Breast epithelium (tissue), 4 donors: ENCODE data around the gene PRKCSH. TPM values are rescaled to one million over a fixed set of nuclear protein-coding genes. Genes with fewer than 3 reads are reported as not detected.
"Not testable (repeated sequence)": the region's sequence is repeated elsewhere in the genome, so short reads cannot be mapped to it uniquely, and the experiment has no call there.

Experiments used
- DNase-seq, 2 donors: peaks; one replicate each; pipeline ENCODE4 v3.0.0-alpha.2; 2019; ENCODE audit warnings: low spot score in 2 of 2
- H3K27ac ChIP-seq, 2 donors: fragments of 200-600 bp; sonication (generic) in 1 of 2; one replicate each; pipeline ENCODE4 v1.5.1; 2016 to 2019; ENCODE audit warnings: mild to moderate bottlenecking in 1 of 2
- H3K27me3 ChIP-seq, 2 donors: fragments of 200-600 bp; sonication (generic) in 1 of 2; one replicate each; pipeline versions ENCODE4 v1.5.1 to v1.6.0; 2017 to 2019; ENCODE audit warnings: control low read depth in 1 of 2, mild to moderate bottlenecking in 1 of 2
- H3K36me3 ChIP-seq: fragments of 200-600 bp; one replicate; pipeline ENCODE4 v1.5.1; 2019
- H3K4me1 ChIP-seq, 2 donors: fragments of 200-600 bp; sonication (generic); one replicate each; pipeline ENCODE4 v1.5.1; 2016 to 2019; ENCODE audit warnings: control low read depth in 1 of 2
- H3K4me3 ChIP-seq, 3 donors: fragments of 200-600 bp; sonication (generic); 1 replicate in 2 of 3; 2 replicates in 1 of 3; pipeline ENCODE4 v1.5.1; 2016 to 2019; ENCODE audit warnings: mild to moderate bottlenecking in 3 of 3, moderate library complexity in 2 of 3
- H3K9me3 ChIP-seq, 2 donors: fragments of 200-600 bp; sonication (generic) in 1 of 2; one replicate each; pipeline ENCODE4 v1.5.1; 2016 to 2019; ENCODE audit warnings: control low read depth in 1 of 2
- CTCF ChIP-seq, 3 donors: fragments of 450-650 bp; IDR thresholded peaks; one replicate each; pipeline ENCODE4 v1.5.1; 2016 to 2017; ENCODE audit warnings: antibody characterized with exemption in 3 of 3, mild to moderate bottlenecking in 3 of 3, moderate library complexity in 3 of 3
- POLR2A ChIP-seq: fragments of 450-650 bp; IDR thresholded peaks from one replicate; pipeline ENCODE4 v1.6.1; 2016; ENCODE audit warnings: antibody characterized with exemption, mild to moderate bottlenecking, moderate library complexity
- POLR2AphosphoS5 ChIP-seq, 3 donors: sonication (generic); formaldehyde crosslinking; IDR thresholded peaks; one replicate each; pipeline ENCODE4 v1.6.1; 2017; ENCODE audit warnings: antibody characterized with exemption in 3 of 3
- intact Hi-C: fragments of 100-400 bp; cut with DNase I; formaldehyde crosslinking; loops from one replicate; pipeline ENCODE4 v1.15.1; 2023; ENCODE audit warnings: low total_unique reads
- total RNA-seq, 3 donors: library from RNA; depleted of rRNA; stranded (reverse); fragments of >200 nt; gene quantifications; one replicate each; pipeline ENCODE4 v1.1.0, GENCODE V29; 2016

Gene PRKCSH
- total RNA-seq, 3 donors from 2014 or later, result 69.5 to 95.9 (median 92.1) TPM

DNA sequence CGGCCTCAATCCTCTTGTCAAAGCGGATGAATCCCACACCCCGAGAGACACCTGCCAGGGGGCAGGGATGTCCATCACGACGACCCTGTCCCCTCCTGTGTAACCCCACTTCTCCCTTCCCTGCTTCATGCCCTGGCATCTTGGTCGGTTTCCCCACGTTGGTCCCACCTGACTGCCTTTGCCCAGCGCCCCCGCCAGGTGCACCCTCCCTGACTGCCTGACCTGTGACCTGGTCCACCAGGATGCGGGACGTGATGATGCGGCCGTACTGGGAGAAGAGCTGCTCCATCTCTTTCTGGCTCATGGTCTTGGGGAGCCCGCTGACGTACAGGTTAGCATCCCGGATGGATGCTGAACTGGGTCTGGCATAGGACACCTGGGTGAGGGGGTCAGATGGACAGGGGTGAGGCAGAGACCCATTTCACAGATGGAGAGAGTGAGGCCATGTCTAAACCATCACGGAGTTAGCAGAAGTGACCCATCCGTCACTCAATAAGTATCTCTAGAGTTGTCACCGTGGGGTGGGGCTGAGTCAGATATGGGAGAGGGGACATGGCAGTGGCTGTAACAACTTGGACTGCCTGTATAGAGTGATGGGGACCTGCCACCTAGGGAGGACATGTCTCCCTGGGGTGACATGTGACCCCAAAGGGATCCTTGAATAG, 22.9 kb downstream of the PRKCSH start:
- no peak for DNase-seq
- intact Hi-C loops, result no loop called here

DNA sequence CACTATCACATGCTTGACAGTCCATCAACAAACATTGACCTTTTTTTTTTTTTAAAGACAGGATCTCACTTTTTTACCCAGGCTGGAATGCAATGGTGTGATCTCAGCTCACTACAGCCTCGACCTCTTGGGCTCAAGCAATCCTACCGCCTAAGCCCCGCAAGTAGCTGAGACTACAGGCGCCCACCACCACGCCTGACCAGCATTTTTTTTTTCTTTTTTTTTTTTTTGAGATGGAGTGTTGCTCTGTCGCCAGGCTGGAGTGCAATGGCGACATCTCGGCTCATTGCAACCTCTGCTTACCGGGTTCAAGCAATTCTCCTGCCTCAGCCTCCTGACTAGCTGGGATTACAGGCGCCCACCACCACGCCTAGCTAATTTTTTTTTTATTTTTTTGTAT, 23.5 kb downstream of the PRKCSH start:
- H3K9me3 ChIP-seq, H3K27me3 ChIP-seq, H3K27ac ChIP-seq, H3K4me1 ChIP-seq, H3K4me3 ChIP-seq, DNase-seq, H3K36me3 ChIP-seq, intact Hi-C loops: not testable (repeated sequence)

More for the DNA sequence above, 22.9 kb downstream of the PRKCSH start:
- Histone ChIP-seq H3K27me3 (no peaks in the 10 kb centered on the region), H3K27ac (no peak overlapping the region), H3K9me3 (no peaks in the 10 kb centered on the region), H3K4me3 (no peak overlapping the region), H3K36me3 (no peaks in the 10 kb centered on the region), H3K4me1 (no peaks in the 10 kb centered on the region)
- no peak for TF ChIP-seq POLR2AphosphoS5 (IDR thresholded peaks at IDR 0.05)
- TF ChIP-seq CTCF (IDR thresholded peaks at IDR 0.05), result no peak
- no peak for TF ChIP-seq POLR2A

DNA sequence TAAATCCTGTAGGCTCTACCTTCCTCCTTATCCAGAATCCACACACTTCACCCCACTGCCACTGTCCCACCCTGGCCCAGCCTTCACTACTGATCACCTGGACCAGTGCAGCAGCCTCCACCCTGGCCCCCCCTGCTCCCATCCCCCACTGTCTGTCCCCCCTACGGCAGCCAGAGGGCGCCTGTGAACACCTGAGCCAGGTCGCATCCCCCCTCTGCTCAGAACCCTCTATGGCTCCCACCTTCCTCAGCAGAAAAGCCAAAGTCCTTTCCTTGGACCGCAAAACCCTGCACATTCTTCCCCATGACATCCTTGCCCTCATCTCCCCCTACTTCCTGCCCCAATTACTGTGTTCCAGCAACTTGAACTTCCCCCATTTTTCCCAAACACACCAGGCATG, 24.8 kb downstream of the PRKCSH start:
- no peaks in the 10 kb centered on the region for H3K4me1 ChIP-seq
- no peak for DNase-seq
- intact Hi-C loops, result no loop called here
- H3K27ac ChIP-seq, result no peak overlapping the region
- no peak overlapping the region for H3K4me3 ChIP-seq
- no peaks in the 10 kb centered on the region for H3K36me3 ChIP-seq
- TF ChIP-seq POLR2AphosphoS5 (IDR thresholded peaks at IDR 0.05), result no peak
- TF ChIP-seq CTCF (IDR thresholded peaks at IDR 0.05), result no peak
- no peak for TF ChIP-seq POLR2A
- no peaks in the 10 kb centered on the region for H3K27me3 ChIP-seq
- no peaks in the 10 kb centered on the region for H3K9me3 ChIP-seq

DNA sequence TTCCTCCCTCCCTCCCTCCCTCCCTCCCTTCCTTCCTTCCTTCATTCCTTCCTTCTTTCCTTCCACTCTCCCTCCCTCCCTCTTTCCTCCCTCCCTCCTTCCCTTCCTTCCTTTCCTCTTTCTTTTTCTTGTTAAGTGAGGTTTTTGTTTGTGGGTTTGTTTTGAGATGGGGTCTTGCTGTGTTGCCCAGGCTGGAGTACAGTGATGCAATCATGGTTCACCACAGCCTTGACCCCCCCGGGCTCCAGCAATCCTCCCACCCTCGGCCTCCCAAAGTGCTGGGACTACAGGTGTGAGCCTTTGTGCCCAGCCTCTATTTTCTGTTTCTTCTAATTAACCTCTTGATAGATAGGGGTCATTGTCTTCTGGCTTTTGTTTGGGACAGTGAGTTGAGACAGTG, 26.0 kb downstream of the PRKCSH start:
- H3K9me3 ChIP-seq, result no peaks in the 10 kb centered on the region
- intact Hi-C loops, result no loop called here
- H3K36me3 ChIP-seq, result no peaks in the 10 kb centered on the region
- H3K4me1 ChIP-seq, result no peaks in the 10 kb centered on the region
- no peaks in the 10 kb centered on the region for H3K27me3 ChIP-seq
- no peak for DNase-seq
- H3K4me3 ChIP-seq, result no peak overlapping the region
- TF ChIP-seq POLR2AphosphoS5 (IDR thresholded peaks at IDR 0.05), result no peak
- TF ChIP-seq CTCF (IDR thresholded peaks at IDR 0.05), result no peak
- TF ChIP-seq POLR2A, result no peak
- no peak overlapping the region for H3K27ac ChIP-seq

- DNase-seq, result no peak
- Histone ChIP-seq H3K36me3 (no peaks in the 10 kb centered on the region), H3K4me1 (no peaks in the 10 kb centered on the region), H3K9me3 (no peaks in the 10 kb centered on the region), H3K27ac (no peak overlapping the region), H3K4me3 (no peak overlapping the region), H3K27me3 (no peaks in the 10 kb centered on the region)
- intact Hi-C loops, result loop anchor here (1.0 kb wide), 1 partner anchor 21 kb away; no protein-coding TSS in a partner anchor
- TF ChIP-seq POLR2AphosphoS5 (IDR thresholded peaks at IDR 0.05) (no peak), CTCF (IDR thresholded peaks at IDR 0.05) (no peak), POLR2A (no peak)
Observed at GRCh38 chr19:11463391-11463790, 28.0 kb downstream of the PRKCSH start.
